Upper lobe of left lung (tissue), 4 donors: Measurements from ENCODE around the gene THEM4.

Experiments
- EP300 ChIP-seq, 4 donors: sonication (generic); formaldehyde crosslinking; IDR thresholded peaks; one replicate each; pipeline ENCODE4 v1.5.1; 2017; ENCODE audit warnings: antibody characterized with exemption in 4 of 4, control low read depth in 2 of 4
- POLR2A ChIP-seq, 4 donors: fragments of 450-650 bp; IDR thresholded peaks; one replicate each; pipeline ENCODE4 v1.5.1; 2016 to 2017; ENCODE audit warnings: antibody characterized with exemption in 4 of 4, mild to moderate bottlenecking in 2 of 4

DNA sequence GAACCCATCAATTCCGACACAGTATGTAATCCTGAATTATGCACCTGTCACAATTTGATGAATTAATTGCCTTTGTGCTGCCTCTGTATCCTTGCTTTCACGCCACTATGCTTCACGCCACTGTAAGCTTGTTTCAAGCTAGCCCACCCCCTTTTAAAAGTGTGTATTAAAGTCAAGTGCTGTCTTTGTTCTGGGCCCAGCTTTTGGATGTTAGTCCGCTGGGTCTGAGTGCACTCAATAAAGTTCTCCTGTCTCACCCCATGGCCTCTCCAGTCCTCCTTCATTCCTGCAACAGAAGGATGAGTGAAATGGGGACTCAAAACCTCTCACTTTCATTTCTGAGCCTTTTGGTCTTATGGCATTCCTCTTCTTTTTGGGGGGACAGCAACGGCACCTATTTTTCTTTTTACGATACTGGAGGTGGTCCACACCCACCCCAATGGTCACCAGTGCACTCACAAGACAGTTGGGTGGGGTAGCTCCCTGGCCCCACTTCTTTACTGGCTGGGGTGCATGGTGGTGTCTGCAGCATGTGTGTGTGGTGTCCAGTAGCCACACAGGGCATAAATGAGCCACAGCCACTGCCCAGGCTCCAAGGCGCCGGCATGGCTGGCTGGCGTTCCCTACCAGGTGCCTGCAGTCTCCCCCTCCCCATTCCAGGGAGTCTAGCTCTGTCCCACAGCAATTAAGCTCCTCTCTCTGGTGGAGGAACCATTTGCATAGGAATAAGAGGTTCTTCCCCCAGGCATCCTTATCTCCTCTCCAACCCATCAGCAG lies 1.8 kb downstream of the THEM4 start:
- TF ChIP-seq POLR2A (IDR thresholded peaks at IDR 0.05) (no peak), EP300 (IDR thresholded peaks at IDR 0.05) (no peak)
